HK-2 (cell line): Measurements from ENCODE around the gene FRMD4A.

Experiments
- DNase-seq: peaks from one replicate; pipeline ENCODE4 v3.0.0-alpha.2; 2018; ENCODE audit not compliant: unreplicated experiment

FRMD4A gene

DNA sequence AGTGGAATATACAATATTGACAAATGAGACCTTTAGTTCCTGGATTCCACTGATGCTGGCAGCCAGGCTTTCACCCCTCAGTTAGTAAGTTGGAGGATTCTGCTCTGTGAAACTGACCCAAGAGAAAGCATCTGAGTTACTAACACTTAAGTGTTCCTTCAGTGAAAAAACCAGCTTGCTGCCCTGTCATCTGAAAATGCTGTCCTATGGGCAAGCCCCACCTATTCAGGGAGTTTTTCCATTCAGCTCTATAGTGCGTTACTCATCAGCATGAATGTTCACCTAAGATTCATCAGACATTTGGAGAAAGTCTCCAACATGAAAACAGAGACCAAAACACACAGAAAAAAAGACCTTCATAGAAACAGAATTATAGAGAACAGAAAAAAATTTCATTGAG, 706.1 kb downstream of the FRMD4A start:
- DNase-seq, result no peak

DNA sequence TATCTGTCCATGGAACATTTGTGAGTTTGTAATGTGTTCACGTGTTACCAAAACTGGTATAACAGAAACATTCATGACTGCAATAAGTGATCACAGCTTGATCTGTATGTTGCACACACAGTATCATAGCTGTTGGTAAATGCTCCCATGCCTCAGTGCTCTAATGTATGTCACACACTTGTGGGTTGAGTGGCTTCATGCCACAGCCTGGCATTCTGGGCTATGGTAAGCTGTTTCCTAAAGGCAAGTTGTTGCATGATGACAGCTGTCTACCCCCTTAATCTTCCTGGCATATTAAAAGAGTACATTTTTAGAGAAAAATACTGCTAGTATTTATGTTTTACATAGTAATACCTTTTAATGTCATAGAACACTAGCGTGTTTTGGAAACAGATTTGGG, 708.8 kb downstream of the FRMD4A start:
- no peak for DNase-seq

DNA sequence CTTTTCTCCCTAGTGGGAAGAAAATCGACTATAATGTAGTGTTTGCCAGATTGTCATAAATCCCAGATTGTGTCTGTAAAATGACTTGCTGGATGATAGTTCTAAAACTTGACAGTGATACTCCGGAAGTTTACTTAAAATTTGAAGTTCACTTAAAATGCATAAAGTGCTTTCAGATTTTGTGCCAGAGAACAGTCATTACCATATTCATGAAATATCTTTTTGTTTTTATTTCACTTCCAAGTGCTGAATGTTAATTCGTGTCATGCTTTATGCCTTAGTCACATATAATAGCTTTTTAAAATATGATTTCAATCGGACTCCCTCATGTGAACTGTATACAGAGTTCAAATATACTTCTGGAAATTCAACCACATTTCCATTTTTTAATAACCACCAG, 713.6 kb downstream of the FRMD4A start:
- no peak for DNase-seq

DNA sequence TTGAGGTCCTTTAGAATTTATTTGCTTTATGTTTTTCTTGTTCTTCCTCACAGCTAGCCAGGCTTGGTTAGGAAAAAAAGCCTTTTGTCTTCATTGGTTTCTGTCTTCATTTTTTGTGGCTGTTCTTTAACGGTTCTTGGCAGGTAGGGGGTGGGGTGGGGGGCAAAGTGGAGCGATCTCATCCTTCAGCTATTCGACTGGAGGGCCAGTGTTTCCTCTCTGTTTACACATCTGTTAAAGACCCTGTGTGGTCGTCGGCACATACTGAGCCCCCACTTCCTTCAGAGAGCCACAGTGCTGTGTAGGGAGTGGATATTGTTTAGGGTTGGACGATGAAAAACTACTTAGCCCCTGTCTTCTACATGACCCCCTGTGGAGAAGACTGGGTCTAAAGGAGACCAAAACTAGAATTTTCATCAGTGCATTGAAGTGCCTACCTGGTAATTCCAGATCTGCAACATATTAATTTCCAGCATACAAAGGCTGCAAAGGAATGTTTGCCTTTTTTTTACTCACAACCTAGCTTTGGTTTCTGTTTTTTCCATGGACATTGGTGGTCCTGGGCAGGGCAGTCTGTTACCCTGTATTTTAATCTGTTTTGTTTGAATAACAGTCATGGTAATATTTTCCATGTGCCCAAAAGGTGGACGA, 714.9 kb downstream of the FRMD4A start:
- DNase-seq, result peak; percentile 14

DNA sequence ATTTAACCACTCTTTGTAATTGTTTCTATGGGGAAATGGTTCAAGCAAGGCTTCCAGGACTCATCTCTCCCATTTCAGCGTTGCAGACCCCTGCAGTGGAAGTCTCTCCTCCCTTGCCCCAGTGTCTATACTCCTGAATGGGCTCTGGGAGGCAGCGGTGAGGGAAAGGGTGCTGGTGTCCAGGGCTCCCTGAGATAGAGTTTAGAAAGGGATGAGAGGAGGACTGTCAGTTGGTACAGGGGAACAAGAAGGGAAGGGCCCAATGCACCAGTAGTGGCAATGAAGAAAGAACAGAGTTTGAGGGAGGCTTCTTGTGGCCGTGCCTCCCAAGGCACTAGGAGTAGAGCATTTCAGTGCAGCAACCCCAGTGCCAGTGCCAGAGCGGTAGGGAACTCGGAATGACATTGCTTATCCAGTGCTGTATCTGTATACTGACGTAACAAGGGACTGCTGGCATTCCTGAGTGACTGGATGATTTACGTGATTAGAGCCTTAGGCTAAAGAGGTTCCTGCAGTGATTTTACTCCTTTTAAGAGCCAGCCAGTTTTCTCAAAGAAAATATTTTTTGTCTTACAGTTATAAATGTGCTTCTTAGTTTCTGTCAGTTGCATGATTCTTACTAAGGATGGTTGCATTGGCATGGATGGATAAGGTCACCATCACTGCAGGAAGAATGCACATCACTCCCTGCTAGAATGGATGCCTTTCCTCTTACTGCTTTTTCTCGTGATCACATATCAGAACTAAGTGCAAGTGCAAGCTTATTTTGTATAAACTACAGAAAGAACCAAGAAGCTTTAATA, 716.0 kb downstream of the FRMD4A start:
- no peak for DNase-seq

DNA sequence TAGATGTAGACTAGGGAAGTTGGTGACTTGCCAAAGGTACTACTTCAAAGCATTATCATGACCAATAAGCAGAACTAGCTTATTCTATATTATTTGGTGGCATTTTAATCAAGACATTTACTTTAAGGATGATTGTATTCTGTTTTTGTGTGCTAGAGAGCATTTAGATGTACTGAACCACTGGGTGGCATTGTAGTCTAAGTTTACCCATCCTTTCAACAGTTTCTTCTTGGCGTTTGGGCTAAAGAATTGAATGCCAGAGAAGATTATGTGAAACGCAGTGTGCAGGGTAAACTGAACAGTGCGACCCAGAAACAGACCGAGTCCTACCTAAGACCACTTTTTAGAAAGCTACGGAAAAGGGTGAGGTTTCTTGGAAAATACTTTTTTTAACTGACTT, 717.2 kb downstream of the FRMD4A start:
- DNase-seq, result no peak

GRCh38 chr10:13612654-13613373, 717.9 kb downstream of the FRMD4A start:
- DNase-seq, result no peak

DNA sequence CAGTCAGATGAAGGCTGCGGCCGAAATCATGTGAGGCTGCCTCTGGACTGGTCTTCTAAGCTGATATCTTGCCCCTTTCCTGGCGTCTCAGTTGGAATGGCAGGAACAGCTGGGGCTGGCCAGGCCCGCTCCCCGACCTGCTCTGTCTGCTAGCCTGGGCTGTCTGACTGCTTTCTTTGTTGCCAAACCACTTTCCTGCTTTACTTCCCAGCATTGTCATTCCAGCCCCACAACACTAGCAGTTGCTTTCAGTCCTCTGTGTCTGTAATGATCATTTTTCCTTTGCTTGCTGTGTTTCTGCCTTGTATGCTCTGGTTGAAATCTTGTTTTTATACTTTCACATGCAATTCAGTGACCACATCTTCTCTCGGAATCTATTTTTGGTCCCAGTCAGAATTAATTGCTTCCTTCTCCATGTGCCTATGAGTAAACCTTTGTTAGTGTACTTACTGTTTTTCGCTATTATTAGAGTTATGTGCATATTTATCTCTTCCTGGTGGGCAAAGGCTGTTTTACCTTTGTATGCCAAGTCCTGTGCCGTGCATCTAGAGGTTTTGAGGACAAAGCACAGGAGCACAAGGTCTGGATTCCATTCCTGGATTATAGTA, 722.4 kb downstream of the FRMD4A start:
- no peak for DNase-seq

GRCh38 chr10:13604357-13605040, 726.2 kb downstream of the FRMD4A start:
- no peak for DNase-seq

DNA sequence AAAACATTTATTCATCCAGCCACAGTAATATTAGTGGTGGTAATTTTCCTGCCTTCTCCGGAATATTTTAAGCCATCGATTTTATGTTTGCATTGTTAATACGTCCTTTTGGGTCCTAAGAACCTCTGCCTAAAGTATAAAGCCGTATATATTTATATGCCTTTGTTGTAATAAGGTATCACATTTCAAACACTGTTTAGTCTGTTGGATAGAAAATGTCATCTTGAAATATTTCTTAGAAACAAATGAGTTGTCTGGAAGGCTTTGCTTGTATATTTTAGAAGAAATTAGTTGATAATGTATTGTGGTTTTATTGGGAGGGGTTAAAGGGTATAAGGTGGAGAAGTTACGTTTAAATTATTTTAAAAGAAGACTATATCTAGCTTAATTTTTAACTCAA, 732.8 kb downstream of the FRMD4A start:
- no peak for DNase-seq

DNA sequence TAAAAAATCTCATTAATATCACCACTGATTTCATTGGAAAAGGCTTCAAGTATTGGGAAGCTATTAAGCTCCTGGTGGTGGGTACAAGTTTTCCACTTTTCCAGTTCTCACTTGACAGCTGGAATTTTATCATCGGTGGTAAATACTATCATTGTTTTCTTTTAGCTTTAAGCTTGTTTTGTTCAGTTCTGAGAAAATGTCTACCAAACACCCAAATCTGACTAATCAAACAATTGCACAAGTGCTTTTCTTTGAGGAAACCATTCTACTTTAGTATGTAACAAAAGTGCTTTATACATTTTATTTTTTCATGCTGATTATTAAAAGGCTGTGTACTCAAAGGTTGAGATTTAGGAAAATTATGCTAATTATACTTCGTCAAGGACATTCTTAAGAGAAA, 736.1 kb downstream of the FRMD4A start:
- DNase-seq, result no peak
